ENCODE data around the gene KAT7. TPM values are rescaled to one million over a fixed set of nuclear protein-coding genes. Genes with fewer than 3 reads are reported as not detected.

KAT7 gene
- total RNA-seq, 2 experiments from 2014 or later: 178 to 187 TPM

DNA sequence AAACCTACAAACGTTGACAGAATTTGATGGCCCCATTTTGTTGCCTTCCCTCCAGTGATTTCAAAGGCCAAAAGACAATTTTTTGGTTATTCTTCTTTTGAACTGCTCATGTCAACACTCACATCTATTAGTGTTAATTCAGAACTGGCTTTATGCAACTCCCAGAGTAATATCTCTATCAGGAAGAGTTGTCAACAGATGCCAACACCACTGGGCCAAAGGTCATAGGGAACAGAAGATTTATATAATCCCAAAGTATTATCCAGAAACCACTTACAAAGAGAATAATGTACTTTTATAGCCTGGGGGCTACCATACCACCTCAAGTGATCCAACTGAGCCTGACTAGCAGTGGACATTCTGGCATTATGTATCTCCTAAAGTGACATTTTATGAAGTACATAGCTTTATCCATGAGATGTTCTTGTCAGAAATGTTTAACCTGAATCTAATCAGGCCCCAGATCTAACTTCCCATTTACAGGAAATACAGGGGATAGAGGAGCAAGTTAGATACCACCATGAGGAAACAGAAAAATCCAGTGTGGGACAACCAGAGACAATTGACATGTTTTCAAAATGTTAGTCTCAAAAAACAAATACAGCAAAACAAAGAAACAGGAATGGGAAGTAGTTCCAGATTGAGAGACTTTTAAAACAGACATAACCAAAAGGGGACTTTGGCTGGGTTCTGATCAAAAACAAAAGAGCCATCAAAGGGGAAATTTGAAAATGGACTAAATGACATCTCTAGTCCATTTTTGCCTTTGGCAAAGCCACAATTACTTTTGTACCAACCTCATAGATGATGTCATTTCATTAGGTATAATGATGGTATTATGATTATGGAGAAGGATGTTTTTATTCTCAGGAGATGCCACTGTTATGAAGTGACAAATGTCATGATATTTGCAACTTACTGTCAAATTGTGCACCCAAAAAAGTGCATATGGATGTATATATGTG lies 43.0 kb upstream of the KAT7 start:
- H3K27me3 ChIP-seq (ENCODE audit: control insufficient read depth in 1 of 2, insufficient read depth in 2 of 2, low read length in 2 of 2): no peaks in the 10 kb centered on the region
- TF ChIP-seq, protein P1, sequence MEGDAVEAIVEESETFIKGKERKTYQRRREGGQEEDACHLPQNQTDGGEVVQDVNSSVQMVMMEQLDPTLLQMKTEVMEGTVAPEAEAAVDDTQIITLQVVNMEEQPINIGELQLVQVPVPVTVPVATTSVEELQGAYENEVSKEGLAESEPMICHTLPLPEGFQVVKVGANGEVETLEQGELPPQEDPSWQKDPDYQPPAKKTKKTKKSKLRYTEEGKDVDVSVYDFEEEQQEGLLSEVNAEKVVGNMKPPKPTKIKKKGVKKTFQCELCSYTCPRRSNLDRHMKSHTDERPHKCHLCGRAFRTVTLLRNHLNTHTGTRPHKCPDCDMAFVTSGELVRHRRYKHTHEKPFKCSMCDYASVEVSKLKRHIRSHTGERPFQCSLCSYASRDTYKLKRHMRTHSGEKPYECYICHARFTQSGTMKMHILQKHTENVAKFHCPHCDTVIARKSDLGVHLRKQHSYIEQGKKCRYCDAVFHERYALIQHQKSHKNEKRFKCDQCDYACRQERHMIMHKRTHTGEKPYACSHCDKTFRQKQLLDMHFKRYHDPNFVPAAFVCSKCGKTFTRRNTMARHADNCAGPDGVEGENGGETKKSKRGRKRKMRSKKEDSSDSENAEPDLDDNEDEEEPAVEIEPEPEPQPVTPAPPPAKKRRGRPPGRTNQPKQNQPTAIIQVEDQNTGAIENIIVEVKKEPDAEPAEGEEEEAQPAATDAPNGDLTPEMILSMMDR (IDR thresholded peaks at IDR 0.05): no peak
- H3K9me3 ChIP-seq (ENCODE audit: control insufficient read depth in 1 of 2, insufficient read depth in 1 of 2, low read length in 2 of 2): no peaks in the 10 kb centered on the region
- peak overlapping the region; percentile 87 to 94 for H3K27ac ChIP-seq (ENCODE audit: low read depth in 1 of 2, low read length in 2 of 2)
- H3K36me3 ChIP-seq (ENCODE audit: insufficient read depth, low read length): peaks cover 5% of the 10 kb centered on the region
- ChIA-PET POLR2A (interaction anchor here (1.3 to 6.9 kb wide), 3 partner anchors 15 to 43 kb away, joined by 4 to 218 read pairs (median 44); partner anchors contain the start of genes FAM117A and KAT7), CTCF (interaction anchor here (0.9 kb wide), 1 partner anchor 37 kb away, joined by 3 read pairs; the partner anchor contains the start of gene SLC35B1)
- DNase-seq: no peak
- peaks cover 95% of the 10 kb centered on the region for H3K4me1 ChIP-seq (ENCODE audit: insufficient read depth, low read length)
- H3K27me3 Mint-ChIP-seq: no peaks in the 10 kb centered on the region
- intact Hi-C loops (cut with DNase I, micrococcal nuclease): loop anchor here in 1 of 2 experiments (10.0 kb wide), 1 partner anchor 69 kb away; no protein-coding TSS in a partner anchor
- H3K4me3 ChIP-seq (ENCODE audit: low read length): no peak overlapping the region
- ATAC-seq (ENCODE audit: poor library complexity): no peak
- H3K4me3 Mint-ChIP-seq: peak overlapping the region; percentile 67
- no peaks in the 10 kb centered on the region for H3K9me3 Mint-ChIP-seq
- H3K27ac Mint-ChIP-seq: peak overlapping the region; percentile 97
- peaks cover 82% of the 10 kb centered on the region for H3K4me1 Mint-ChIP-seq (ENCODE audit: low read depth)
- peaks cover 52% of the 10 kb centered on the region for H3K36me3 Mint-ChIP-seq (ENCODE audit: low read depth)

DNA sequence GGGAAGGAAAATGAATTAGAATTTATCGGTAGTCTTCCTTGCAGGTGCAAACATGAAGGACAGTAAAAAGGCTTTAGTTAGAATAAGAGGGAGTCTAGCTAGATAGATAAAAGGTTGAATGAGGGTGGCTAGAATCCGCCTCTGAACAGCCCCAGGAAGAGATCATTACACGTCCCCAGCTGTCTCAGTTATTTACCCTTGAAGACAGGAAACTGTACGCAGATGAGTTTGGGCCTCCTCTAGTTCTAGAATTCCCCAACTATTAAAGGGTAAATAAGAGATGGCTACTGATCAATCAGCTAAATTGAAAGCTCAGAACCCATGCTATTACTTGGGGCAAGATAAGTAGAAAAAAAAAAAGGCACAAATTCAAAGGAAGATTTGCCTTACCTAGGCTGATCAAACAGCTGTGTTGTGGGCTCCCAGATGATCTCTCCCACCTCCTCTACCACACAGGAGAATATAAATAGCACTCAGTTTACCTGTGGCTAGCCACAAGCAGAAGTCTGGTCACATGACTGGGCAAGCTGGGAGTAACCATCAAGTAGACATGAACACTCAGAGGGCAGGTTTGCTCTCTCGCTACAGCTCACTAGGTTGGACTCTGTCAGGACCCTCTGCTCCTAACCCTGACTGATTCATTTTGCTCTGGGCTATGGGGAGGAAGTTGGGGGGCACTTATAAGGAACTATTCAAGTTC lies 41.5 kb upstream of the KAT7 start:
- ATAC-seq (ENCODE audit: poor library complexity) (peak; percentile 60), DNase-seq (peak in 7 of 14 experiments; percentile 13 to 81 (median 54))
- Histone ChIP-seq H3K36me3 (ENCODE audit: insufficient read depth, low read length) (peaks cover 5% of the 10 kb centered on the region), H3K4me3 (ENCODE audit: low read length) (peak overlapping the region; percentile 34), H3K27me3 (ENCODE audit: control insufficient read depth in 1 of 2, insufficient read depth in 2 of 2, low read length in 2 of 2) (no peaks in the 10 kb centered on the region), H3K4me1 (ENCODE audit: insufficient read depth, low read length) (peaks cover 88% of the 10 kb centered on the region), H3K27ac (ENCODE audit: low read depth in 1 of 2, low read length in 2 of 2) (peak overlapping the region; percentile 87 to 94), H3K9me3 (ENCODE audit: control insufficient read depth in 1 of 2, insufficient read depth in 1 of 2, low read length in 2 of 2) (no peaks in the 10 kb centered on the region)
- no peaks in the 10 kb centered on the region for H3K27me3 Mint-ChIP-seq
- peaks cover 73% of the 10 kb centered on the region for H3K4me1 Mint-ChIP-seq (ENCODE audit: low read depth)
- ChIA-PET POLR2A (interaction anchor here (0.9 to 6.9 kb wide), 10 partner anchors 9 to 52 kb away, joined by 3 to 218 read pairs (median 7); partner anchors contain the start of genes FAM117A, KAT7 and SLC35B1), CTCF (interaction anchor here (0.9 to 4.6 kb wide), 7 partner anchors 10 to 191 kb away, joined by 3 to 19 read pairs (median 5); partner anchors contain the start of gene SLC35B1)
- H3K36me3 Mint-ChIP-seq (ENCODE audit: low read depth): peaks cover 59% of the 10 kb centered on the region
- H3K4me3 Mint-ChIP-seq: peak overlapping the region; percentile 67
- intact Hi-C loops (cut with DNase I, micrococcal nuclease): loop anchor here in 1 of 2 experiments (10.0 kb wide), 1 partner anchor 68 kb away; no protein-coding TSS in a partner anchor
- TF ChIP-seq, protein P1 (IDR thresholded peaks at IDR 0.05): no peak
- peak overlapping the region; percentile 97 for H3K27ac Mint-ChIP-seq
- H3K9me3 Mint-ChIP-seq: no peaks in the 10 kb centered on the region

DNA sequence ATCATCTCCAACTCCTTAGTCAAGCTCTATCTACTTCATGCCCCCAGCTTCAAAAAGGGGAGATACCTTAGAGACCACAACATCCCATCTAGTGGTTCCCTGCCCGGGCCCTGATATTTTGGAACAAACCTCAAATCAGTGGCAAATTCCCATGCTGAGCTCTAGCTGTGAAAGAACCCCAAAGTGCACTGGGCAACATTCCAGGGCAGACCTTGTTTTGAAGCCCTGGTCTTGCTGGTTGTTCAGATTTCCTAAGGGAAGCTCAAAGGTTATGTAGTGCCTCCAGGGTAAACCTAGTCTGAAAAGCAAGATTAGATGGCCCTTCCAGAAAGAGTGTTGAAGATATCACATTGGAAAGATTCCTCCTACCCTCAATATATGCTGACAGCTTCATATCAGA lies 40.8 kb upstream of the KAT7 start:
- H3K36me3 Mint-ChIP-seq (ENCODE audit: low read depth): peaks cover 61% of the 10 kb centered on the region
- H3K27ac Mint-ChIP-seq: peak overlapping the region; percentile 97
- DNase-seq: no peak
- no peaks in the 10 kb centered on the region for H3K27me3 ChIP-seq (ENCODE audit: control insufficient read depth in 1 of 2, insufficient read depth in 2 of 2, low read length in 2 of 2)
- H3K9me3 ChIP-seq (ENCODE audit: control insufficient read depth in 1 of 2, insufficient read depth in 1 of 2, low read length in 2 of 2): no peaks in the 10 kb centered on the region
- peak overlapping the region; percentile 87 to 94 for H3K27ac ChIP-seq (ENCODE audit: low read depth in 1 of 2, low read length in 2 of 2)
- POLR2A ChIA-PET: interaction anchor here (0.9 to 6.9 kb wide), 14 partner anchors 9 to 104 kb away, joined by 3 to 218 read pairs (median 7); partner anchors contain the start of genes FAM117A, KAT7 and SLC35B1
- peak overlapping the region; percentile 72 for H3K4me3 Mint-ChIP-seq
- intact Hi-C loops (cut with DNase I, micrococcal nuclease): loop anchor here (1.0 to 10.0 kb wide), 3 partner anchors 15 to 67 kb away; no protein-coding TSS in a partner anchor
- ATAC-seq (ENCODE audit: poor library complexity): no peak
- no peaks in the 10 kb centered on the region for H3K9me3 Mint-ChIP-seq
- no peaks in the 10 kb centered on the region for H3K27me3 Mint-ChIP-seq
- peaks cover 90% of the 10 kb centered on the region for H3K4me1 ChIP-seq (ENCODE audit: insufficient read depth, low read length)
- CTCF ChIA-PET: interaction anchor here (0.9 to 4.6 kb wide), 8 partner anchors 10 to 191 kb away, joined by 3 to 19 read pairs (median 6); partner anchors contain the start of genes FAM117A and SLC35B1
- peak overlapping the region; percentile 34 for H3K4me3 ChIP-seq (ENCODE audit: low read length)
- H3K36me3 ChIP-seq (ENCODE audit: insufficient read depth, low read length): peaks cover 11% of the 10 kb centered on the region
- TF ChIP-seq, protein P1 (IDR thresholded peaks at IDR 0.05): no peak
- H3K4me1 Mint-ChIP-seq (ENCODE audit: low read depth): peaks cover 73% of the 10 kb centered on the region

All from CD4-positive, alpha-beta T cell (primary cell).